OCI-LY7 (cell line): ENCODE measurements around the gene C12orf43. TPM values are rescaled to one million over a fixed set of nuclear protein-coding genes. Genes with fewer than 3 reads are reported as not detected.

Source experiments
- BruUV-seq: library from RNA; stranded (reverse); fragments of 400-500 nt; replicated peaks from 2 replicates; lab custom pipeline; 2021; lab: Mats Ljungman, UMichigan
- CTCF ChIA-PET: fragments of 300-600 bp; sonication (Branson Sonifier 250); formaldehyde crosslinking; loops from one replicate; lab custom pipeline; 2022; ENCODE audit warnings: antibody characterized with exemption; ENCODE audit not compliant: unreplicated experiment; lab: Charles Lee
- POLR2A ChIA-PET: fragments of 300-600 bp; sonication (Branson Sonifier 250); formaldehyde crosslinking; loops from one replicate; lab custom pipeline; 2022; ENCODE audit warnings: antibody characterized with exemption; lab: Charles Lee
- DNase-seq: peaks from one replicate; pipeline ENCODE4 v3.0.0-alpha.2; 2015; ENCODE audit warnings: low spot score
- H2AFZ ChIP-seq: fragments of 200-600 bp; sonication (generic), shearing (Covaris generic); 2 replicates; pipeline ENCODE4 v1.6.1; 2014; ENCODE audit warnings: mild to moderate bottlenecking, antibody characterized with exemption, low read length, moderate library complexity
- H3K27ac ChIP-seq: fragments of 200-600 bp; sonication (generic); 2 replicates; pipeline ENCODE4 v1.5.1; 2014; ENCODE audit warnings: mixed run types, low read depth, mild to moderate bottlenecking, moderate library complexity, low read length, inconsistent platforms; ENCODE audit not compliant: poor library complexity, severe bottlenecking
- H3K36me3 ChIP-seq: fragments of 200-600 bp; sonication (generic); 2 replicates; pipeline ENCODE4 v1.6.1; 2014; ENCODE audit warnings: mild to moderate bottlenecking, antibody characterized with exemption, low read length, moderate library complexity, mixed read lengths; ENCODE audit not compliant: insufficient read depth
- H3K4me1 ChIP-seq: fragments of 200-600 bp; sonication (generic); 2 replicates; pipeline ENCODE4 v1.5.1; 2014; ENCODE audit warnings: mild to moderate bottlenecking, low read length; ENCODE audit not compliant: insufficient read depth, poor library complexity, severe bottlenecking
- H3K4me2 ChIP-seq: fragments of 200-600 bp; sonication (generic); 2 replicates; pipeline ENCODE4 v1.6.1; 2014; ENCODE audit warnings: mild to moderate bottlenecking, low read length
- H3K4me3 ChIP-seq: fragments of 200-600 bp; sonication (generic); 2 replicates; pipeline ENCODE4 v1.5.1; 2014; ENCODE audit warnings: mild to moderate bottlenecking, low read depth, low read length; ENCODE audit not compliant: poor library complexity, severe bottlenecking
- H3K79me2 ChIP-seq: fragments of 200-600 bp; sonication (generic); 2 replicates; pipeline ENCODE4 v1.6.1; 2016; ENCODE audit warnings: low read depth, mild to moderate bottlenecking, low read length, moderate library complexity, mixed read lengths; ENCODE audit not compliant: insufficient read depth
- H3K9me2 ChIP-seq: fragments of 200-600 bp; sonication (generic); 2 replicates; pipeline ENCODE4 v1.6.1; 2016; ENCODE audit warnings: mild to moderate bottlenecking, low read length, mixed read lengths; ENCODE audit not compliant: insufficient read depth
- H3K9me3 ChIP-seq: fragments of 200-600 bp; sonication (generic); 2 replicates; pipeline ENCODE4 v1.6.1; 2014; ENCODE audit warnings: mild to moderate bottlenecking, mixed run types, low read length, mixed read lengths
- H4K20me1 ChIP-seq: fragments of 200-600 bp; sonication (generic); 2 replicates; pipeline ENCODE4 v1.6.1; 2014; ENCODE audit warnings: mild to moderate bottlenecking, antibody characterized with exemption, low read length, moderate library complexity, mixed read lengths; ENCODE audit not compliant: insufficient read depth
- EZH2phosphoT487 ChIP-seq: fragments of 200-600 bp; sonication (generic); IDR thresholded peaks from 2 replicates; pipeline ENCODE4 v1.6.1; 2018; ENCODE audit warnings: low read depth, borderline replicate concordance, mild to moderate bottlenecking, mixed run types, antibody characterized with exemption, low read length, moderate library complexity, mixed read lengths
- intact Hi-C: fragments of 100-400 bp; cut with micrococcal nuclease; formaldehyde crosslinking; loops from one replicate; pipeline ENCODE4 v1.10.0; 2022; ENCODE audit not compliant: unreplicated experiment
- total RNA-seq, 2 experiments: library from RNA; depleted of rRNA in 1 of 2; stranded (reverse); fragments of >200 nt in 1 of 2; shearing (Covaris generic) in 1 of 2; gene quantifications; 2 replicates each; pipeline ENCODE4 v1.2.3, GENCODE V29; 2014 to 2022
- TF ChIP-seq, protein P1 (sequence below): fragments of 200-600 bp; sonication (generic); conservative IDR thresholded peaks from 2 replicates; pipeline ENCODE4 v1.5.1; 2014; ENCODE audit warnings: mild to moderate bottlenecking, antibody characterized with exemption, low read length, moderate library complexity, mixed read lengths

The C12orf43 gene
- total RNA-seq, 2 experiments from 2014 or later = 21.4 to 24.7 TPM

DNA sequence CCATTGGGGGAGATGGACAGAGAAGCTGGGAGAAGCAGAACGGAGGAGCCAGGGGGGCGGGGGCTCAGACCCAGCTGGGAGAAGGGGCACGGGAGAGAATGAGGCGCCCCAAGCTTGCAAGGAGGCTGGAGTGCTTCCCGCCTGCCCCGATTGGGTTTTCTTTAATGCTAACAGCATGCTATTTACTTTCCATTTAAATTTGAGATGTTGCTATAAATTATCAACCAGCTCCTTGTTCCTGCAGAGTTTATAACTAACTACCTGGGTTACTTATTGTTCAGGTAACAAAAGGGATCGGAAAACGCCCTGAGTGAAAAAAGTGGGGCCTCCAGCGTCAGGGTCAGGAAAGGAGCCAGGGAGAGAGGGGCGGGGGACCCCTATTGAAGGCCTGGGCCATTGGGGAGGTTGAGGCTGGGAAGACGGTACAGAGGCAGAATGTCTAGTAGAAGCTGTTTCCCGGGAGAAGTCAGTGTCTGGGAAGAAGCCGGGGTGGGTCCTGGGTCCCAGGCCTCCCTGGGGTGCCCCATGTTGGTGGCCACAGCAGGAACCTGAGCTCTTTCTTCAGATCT, 35.4 kb downstream of the C12orf43 start:
- ChIA-PET POLR2A (interaction anchor here (0.5 to 0.6 kb wide), 2 partner anchors 394 to 1160 kb away, joined by 3 read pairs; no protein-coding TSS in a partner anchor), CTCF (no interaction called here)
- Histone ChIP-seq H3K79me2 (no peaks in the 10 kb centered on the region), H3K36me3 (no peaks in the 10 kb centered on the region), H3K4me2 (no peak overlapping the region), H3K27ac (no peak overlapping the region), H3K9me3 (no peaks in the 10 kb centered on the region), H2AFZ (no peak overlapping the region), H3K9me2 (no peaks in the 10 kb centered on the region), H4K20me1 (no peaks in the 10 kb centered on the region), H3K4me1 (no peaks in the 10 kb centered on the region), H3K4me3 (no peak overlapping the region)
- BruUV-seq = no TSS peak
- intact Hi-C loops = no loop called here
- DNase-seq = no peak
- TF ChIP-seq, protein P1, sequence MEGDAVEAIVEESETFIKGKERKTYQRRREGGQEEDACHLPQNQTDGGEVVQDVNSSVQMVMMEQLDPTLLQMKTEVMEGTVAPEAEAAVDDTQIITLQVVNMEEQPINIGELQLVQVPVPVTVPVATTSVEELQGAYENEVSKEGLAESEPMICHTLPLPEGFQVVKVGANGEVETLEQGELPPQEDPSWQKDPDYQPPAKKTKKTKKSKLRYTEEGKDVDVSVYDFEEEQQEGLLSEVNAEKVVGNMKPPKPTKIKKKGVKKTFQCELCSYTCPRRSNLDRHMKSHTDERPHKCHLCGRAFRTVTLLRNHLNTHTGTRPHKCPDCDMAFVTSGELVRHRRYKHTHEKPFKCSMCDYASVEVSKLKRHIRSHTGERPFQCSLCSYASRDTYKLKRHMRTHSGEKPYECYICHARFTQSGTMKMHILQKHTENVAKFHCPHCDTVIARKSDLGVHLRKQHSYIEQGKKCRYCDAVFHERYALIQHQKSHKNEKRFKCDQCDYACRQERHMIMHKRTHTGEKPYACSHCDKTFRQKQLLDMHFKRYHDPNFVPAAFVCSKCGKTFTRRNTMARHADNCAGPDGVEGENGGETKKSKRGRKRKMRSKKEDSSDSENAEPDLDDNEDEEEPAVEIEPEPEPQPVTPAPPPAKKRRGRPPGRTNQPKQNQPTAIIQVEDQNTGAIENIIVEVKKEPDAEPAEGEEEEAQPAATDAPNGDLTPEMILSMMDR = no peak
- TF ChIP-seq EZH2phosphoT487 = no peak

DNA sequence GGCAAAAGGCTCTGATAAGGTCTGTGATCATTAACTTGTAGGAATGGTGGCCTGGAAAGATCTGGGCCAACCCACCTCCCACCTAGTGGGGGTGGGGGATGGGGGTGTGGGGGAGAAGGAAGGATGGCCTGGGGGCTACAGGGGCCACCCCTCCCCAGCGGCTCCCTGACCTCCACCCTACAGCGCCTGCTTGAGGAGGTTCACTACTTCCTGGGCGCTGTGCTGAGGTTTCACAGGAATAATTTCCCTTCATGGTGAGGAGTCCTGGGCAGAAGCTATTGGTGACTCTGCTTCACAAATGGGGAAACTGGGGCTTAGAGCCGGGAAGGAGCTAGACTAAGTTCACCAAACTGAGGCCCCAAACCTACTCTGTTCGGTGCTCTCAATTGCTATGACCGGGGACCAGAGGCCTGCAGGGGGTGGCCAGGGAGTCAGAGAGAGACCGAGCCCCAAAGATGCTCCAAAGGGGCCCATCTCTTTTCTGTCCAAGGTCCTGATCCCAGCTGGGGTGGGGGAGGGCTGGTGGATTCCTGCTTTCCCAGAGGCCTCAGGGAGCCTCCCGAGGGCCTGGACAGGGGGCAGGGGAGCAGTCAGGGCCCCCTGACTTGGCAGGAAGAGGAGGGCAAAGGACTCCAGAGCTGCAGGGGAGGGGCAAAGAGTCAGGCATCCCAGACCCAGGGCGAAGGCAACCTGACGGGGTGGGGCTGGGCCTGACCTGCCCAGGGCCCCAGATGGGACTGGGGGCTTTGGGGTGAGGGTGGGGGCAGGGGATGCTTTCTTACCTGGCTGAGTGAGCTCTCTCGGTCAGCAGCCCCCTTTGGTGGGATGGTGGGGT, 36.2 kb downstream of the C12orf43 start:
- Histone ChIP-seq H3K79me2 (no peaks in the 10 kb centered on the region), H3K4me1 (no peaks in the 10 kb centered on the region), H3K4me2 (no peak overlapping the region), H4K20me1 (no peaks in the 10 kb centered on the region), H3K27ac (no peak overlapping the region), H3K4me3 (no peak overlapping the region), H2AFZ (no peak overlapping the region), H3K36me3 (no peaks in the 10 kb centered on the region), H3K9me3 (no peaks in the 10 kb centered on the region), H3K9me2 (no peaks in the 10 kb centered on the region)
- no TSS peak for BruUV-seq
- ChIA-PET CTCF (no interaction called here), POLR2A (interaction anchor here (0.5 to 0.6 kb wide), 2 partner anchors 27 to 1159 kb away, joined by 3 to 7 read pairs; no protein-coding TSS in a partner anchor)
- DNase-seq = no peak
- intact Hi-C loops = no loop called here
- no peak for TF ChIP-seq EZH2phosphoT487
- TF ChIP-seq, protein P1 = no peak
